Astrocyte of the hippocampus (primary cell): ENCODE measurements around the gene RAB31.
"Not testable (repeated sequence)": the region's sequence is repeated elsewhere in the genome, so short reads cannot be mapped to it uniquely, and the experiment has no call there.

Experiments
- DNase-seq: peaks from one replicate; pipeline ENCODE4 v3.0.0; 2011; ENCODE audit warnings: low read depth, low spot score

RAB31 gene

DNA sequence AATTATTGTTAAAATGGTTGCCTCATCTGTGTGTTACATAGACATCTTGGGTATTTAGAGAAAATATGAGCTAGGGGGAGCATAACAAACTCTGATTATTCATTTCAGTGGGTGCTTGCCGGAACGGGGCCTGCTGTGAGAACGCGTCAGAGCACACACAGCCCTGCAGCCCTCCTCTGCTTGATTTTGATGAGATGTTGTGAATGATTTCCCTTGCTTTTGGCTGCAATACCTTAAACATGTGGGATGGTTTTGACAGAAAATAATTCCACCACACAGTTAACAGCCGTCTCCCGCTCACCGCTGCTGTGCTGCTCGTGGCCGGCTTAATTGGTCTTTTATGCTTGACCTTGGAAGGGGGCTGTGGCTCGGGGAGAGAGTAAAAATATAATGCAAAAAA is 127.7 kb downstream of the RAB31 start:
- DNase-seq: peak; percentile 77

DNA sequence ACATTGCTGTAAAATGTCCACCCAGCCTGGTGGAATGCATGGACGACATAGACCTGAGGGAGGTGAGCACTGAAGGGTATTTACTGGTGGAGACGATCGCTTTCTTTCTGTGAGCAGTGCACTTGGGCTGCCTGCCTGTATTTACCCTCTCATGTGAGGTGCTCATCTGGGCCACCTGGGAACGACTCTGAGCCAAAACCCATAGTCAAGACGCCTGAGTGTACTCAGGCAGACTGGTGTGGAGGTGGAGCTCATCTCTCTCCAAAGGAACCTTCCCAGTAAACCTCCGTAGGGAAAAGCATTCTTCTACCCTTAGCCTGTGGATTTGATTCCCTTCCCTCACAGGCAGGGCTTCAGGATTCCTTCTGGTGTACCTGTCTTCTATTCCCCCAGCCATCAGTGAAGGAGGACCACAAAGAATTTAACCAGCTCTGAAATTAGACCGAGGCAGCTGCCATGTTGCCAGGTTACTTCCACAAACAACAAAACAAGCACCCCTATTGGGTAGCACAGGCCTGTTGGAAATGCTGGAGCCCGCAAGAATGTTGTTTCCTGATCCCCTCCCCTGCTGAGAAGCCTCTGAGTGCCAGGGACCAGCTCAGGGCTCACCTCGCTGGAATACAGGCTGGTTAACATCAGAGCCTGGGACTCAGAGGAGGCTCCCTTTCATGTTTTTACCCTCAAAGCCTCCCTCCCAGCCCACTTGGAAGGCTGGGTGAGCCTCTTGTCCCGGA is 130.2 kb downstream of the RAB31 start:
- DNase-seq: peak; percentile 98

DNA sequence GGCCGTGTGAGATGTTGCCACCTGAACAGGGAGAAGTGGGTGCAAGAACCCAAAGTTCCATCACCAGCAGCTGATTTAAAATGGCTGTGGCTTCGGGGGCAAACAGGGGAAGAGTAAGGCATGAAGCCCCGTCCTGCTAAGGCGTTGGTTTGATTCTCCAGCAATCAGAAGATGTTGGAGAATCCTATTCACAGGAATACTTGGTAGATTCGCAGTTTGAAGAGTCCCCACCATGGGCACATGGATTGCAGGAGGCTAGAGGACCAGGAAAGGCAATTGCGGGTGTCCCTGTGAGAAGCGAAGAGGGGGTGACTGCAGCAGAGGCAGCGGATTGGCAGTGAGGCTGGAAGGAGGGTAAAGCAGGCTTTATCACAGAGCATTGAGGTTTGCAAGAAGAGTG is 131.1 kb downstream of the RAB31 start:
- no peak for DNase-seq

DNA sequence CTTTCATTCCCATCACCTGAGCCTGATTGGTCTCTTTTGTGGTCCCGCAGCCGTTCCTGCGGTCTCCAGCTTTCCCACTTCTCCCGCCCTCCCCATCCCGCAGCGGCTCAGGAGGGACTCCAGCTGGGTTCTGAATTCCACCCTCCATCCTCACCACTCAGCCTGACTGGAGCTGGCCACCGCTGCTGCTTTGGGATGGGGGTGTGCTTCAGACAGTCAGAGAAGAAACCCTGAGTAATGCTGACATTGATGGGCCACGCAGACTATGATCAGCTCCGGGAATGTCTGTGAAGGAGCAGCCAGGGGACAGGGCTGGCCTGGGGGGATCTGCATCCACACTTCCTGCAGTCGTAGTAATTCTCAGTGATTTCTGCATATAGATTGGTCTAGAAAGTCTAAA is 131.8 kb downstream of the RAB31 start:
- peak; percentile 60 for DNase-seq

DNA sequence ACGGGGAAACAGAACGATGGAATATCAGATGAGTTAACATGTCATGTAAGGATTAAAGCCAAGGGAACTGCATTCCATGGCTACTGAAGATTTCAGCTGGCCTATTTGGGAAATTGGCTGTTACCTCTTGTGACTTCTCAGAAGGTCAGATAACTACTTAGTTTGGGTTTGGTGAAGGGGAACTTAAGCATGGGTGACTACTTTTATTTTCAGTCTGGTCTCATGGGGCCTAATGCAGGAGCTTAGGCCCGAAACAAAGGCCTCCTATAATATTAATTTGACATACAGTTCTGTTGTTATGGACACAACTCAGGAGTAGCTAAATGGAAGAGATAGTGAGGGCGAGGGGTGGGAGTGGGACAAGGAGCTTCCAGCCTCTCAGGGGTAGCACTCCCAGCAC is 133.7 kb downstream of the RAB31 start:
- DNase-seq: no peak

DNA sequence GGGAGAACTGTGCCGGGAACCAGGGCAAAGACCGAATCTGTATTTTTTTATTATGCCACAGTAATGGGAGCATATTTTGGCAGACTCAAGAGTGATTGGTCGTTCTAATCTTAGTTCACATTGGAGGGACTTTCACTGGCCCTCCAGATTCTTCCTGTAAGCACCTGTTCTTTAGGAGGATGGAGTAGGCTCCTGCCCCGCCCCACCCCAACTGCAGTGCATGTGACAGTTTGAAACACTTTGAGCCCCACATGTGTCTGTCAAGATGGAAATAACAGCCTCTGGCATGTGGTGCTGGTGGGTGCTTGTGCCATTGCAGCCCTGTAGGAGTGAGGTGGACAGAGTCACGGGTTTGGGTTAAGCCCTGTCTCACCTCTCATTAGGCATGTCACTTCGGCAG is 134.3 kb downstream of the RAB31 start:
- DNase-seq: no peak

DNA sequence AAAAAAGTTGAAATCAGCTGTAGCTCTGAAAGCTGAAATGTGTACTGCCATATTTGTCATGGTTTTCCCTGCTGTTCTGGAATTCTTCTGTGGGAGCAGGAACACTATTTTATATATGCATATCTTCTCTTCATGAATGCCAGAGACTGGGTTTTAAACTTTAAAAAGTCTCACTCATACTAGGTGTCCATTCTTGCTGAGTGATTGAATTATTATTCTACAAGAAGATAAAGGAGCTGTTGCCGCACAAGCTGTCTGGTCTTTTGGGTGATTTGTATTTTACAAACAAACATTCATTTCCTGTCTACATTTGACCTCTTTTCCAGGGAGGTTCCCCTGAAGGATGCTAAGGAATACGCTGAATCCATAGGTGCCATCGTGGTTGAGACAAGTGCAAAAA is 137.2 kb downstream of the RAB31 start:
- no peak for DNase-seq

DNA sequence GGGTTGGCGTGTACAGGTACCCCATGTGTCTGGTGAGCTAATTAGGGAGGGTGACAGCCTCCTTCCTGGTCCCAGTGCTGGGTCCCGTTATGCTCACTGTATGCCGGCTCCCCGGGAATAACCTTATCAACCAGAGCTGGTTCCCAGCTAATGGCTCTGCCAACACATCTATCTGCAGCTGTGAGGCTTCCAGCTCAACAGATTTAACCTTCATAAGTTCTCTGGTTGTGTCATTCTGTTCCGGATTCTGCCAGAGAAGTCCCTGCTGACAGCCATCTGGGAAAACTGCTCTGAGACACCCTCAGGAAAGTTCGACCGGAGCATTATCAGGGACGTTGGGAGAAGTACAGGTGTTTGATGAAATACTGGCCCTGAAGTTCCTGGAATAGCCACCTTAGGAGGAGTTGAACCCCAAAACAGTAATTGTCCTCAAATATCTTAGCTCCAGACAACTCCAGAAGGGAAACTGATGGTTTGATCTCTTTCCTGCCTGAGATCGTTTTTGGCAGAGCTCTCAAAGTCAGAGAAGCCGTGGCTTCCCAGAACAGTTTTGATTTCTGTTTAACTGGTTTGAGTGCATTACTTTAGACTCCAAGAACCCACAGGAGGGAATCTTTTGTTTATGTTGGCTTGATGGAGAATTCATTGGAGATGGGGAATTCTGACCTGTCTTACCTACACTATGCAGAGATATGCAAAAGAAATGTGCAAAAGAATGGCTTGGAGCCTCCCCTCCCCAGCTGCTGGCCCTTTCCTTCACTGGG is 138.2 kb downstream of the RAB31 start:
- DNase-seq: peak; percentile 61

DNA sequence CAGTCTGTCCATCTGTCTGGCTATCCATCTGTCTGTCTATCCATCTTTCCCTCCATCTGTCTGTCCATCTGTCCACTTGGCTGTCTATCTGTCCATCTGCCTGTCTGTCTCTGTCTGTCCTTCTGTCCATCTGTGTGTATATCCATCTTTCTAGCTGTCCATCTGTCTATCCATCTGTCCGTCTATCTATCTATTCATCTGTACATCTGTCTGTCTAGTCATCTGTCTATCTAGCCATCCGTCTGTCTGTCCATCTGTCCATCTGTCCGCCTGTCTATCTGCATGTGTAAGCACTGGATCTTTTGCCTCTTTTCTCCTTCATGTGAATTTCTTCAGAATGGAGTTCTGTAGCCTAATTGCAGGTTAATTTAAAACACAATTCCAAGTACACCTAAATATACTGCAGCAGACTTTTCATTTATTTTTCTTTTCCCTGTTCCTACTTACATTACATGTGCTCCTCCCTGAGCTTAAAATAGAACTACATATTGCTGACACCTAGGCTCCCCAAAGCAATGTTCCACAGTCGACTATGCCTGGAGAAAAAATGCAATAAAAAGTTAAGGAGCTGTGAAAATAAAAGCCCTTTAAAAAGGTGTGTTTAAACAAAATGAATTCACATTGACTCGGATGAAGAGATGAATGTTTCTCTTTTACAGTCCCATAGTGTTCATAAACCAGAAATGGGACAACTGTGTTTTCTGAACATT is 140.2 kb downstream of the RAB31 start:
- no peak for DNase-seq

DNA sequence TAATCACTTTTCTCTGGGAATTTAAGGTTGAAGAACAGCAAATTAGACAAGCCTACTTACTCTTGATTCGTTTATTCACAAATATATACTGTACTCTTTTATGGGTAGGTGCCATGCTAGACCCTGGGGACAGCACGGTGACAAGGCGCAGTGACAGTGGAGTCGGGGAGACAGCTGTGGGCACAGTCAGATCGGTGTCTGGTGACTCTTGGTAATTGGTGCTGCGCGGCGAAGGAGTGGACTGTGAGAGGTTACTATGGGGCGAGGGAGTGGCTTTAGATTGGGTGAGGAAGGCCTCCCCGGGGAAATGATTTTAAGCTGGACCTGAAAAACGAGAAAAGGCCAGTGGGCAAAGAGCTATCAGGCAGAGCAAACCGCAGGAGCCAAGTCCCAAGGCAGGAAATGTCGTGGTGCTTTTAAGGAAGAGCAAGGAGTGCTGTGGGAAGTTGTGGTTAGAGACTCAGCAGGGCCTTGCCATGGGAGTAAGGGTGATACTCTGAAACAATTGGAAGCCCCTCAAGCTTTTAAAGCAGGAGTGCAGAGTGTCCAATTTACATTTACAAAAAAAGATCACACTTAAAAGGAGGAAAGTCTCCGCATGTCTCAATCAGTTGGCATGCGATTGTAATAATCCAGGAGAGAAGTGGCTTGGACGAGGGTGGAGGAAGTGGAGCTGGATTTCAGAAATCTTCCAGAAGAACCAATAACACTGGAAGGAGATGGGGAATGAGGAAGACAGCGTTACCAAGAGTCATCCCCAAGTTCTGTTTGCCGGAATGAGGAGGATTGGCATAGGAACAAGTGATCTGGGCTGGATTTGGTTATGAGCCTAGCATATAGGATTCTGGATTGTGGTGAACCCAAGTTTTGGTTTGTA is 141.5 kb downstream of the RAB31 start:
- DNase-seq: no peak

DNA sequence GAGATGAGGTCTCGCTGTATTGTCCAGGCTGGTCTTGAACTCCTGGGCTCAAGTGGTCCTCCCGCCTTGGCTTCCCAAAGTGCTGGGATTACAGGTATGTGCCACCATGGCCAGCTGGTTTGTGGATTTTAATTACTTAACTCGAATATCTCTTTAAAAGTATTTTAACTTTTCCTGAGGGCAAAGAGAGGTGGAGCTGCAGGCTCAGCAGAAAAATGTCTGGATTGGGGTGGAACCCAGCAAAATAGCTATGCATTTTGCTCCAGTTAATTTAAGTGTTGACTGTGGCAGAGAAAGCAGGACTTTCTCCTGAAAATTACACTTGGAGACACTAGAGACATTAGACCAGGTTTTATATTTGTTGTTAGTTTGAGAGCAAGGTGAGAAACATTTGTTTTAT is 142.2 kb downstream of the RAB31 start:
- DNase-seq: no peak

DNA sequence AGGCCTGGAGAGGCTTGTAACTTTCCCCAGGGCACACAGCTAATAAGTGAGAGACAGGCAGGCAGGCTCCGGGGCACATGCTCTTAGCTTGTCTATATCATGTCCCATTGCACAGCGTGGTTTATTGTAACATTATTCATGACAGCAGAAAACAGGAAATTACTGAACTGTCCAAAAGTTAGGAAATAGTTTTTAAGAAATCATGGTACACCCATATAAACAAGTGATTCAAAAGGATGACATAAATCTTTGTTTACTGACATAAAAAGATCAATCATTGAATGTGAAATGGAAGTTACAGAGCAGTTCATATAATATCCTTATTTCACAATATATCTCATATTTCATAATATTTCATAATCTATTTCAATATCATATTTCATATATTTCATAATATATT is 143.4 kb downstream of the RAB31 start:
- no peak for DNase-seq

DNA sequence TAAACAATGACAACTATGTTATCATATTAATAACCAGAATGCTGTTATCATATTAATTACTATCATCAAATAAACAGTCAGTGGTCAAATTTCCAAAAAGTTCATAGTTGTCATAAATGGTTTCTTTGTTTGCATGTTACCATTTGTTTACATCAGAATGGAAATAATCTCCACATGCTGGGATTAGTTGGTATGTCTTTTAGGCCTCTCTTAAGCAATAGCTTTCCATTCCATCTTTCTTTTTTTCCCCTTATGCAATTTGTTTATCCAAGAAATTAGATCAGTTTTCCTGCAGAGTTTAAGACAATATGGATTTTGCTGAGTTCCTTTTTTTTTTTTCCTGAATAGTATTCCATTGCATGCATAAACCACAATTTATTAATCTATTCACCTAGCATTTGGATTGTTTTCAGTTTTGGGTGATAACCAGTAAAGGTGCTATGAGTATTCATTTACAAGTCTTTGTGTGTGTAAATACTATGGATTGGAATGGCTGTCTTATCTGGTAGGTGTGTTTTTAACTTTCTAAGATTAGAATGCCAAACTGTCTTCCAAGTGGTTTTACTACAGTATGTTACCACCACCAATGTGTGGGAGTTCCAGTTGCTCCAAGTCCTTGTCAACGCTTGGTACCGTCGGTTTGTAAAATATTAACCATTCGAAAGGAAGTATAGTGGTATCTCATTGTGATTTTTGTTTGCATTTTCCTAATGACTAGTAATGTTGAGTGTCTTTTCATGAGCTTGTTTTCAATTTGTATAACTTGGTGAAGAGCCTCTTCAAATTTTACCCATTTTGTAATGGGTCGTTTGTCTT is 144.4 kb downstream of the RAB31 start:
- no peak for DNase-seq

DNA sequence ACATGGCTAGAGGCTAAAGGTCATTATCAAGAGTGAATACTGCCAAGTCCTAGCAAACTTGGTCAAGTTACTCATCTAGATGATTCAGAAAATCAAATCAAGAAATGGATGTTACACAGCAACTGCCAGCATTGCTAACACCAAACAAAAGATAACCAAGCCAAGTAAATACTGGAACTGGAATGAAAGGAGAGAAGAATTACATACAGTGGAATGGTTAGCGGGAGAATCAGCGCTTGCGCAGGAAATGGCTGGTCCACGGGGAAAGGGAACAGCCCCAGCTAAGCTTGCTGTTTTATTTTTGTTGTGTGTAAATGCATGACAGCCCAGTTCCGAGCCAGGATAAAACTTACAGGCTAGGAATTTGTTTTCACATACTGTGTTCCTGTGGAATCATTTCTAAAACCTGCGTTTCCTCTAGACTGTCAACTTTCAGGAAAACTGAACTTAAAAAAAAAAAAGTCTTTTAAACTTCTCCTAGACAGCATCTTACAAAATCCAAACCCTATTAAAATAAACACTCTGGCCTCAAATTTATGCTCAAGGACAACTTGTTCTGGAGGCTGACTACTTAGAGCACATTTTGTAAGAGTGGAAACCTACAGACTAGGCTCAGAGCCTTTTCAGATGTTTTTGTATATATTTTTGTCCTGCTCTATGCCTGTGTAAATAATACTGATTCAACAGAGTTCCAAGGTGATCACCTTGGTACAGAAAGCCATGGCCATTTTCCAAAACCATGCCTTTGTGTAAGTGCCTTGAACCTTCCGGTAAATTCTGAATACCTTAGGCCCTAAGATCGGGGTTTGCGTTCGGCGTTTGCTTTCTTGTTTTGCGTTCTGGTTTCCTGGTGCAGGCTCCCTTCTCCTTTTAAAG is 146.9 kb downstream of the RAB31 start:
- DNase-seq: no peak

DNA sequence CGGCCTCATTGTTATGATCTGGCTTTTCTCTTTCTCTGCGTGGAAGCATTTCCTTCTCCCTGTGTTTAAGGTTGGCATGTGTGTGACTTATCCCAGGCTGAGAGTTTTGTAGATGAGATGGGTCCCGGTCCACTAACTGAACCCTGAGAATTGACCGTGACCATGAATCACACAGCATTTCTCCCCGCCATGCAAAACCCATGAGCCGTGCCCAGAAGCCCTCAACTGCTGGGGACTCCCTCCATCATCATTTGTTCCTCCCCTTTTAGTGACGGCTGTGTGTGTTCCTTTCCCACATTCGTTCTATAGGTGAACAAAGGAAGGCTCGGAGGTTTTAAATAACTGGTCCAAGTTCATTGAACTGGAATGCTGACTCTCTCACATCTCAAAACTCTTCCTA is 147.6 kb downstream of the RAB31 start:
- DNase-seq: no peak

DNA sequence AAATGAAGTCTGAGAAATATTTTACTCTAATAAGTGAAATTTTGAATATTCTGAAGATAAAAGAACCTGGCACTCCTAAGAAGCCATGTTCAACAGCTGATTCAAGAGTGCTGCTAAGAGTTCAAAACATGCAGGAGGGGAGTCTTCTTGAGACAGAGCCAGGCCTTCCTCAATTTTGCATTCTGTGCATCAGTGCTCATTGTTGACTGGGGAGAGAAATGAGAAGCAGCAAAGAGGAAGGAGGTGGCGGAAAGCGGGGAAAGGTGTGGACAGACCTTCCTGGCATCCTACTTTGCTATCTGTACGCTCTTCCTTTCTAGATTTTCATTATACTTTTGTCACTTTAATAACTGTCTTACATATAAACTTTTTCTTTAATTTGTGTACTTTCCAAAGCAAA is 148.0 kb downstream of the RAB31 start:
- DNase-seq: no peak

DNA sequence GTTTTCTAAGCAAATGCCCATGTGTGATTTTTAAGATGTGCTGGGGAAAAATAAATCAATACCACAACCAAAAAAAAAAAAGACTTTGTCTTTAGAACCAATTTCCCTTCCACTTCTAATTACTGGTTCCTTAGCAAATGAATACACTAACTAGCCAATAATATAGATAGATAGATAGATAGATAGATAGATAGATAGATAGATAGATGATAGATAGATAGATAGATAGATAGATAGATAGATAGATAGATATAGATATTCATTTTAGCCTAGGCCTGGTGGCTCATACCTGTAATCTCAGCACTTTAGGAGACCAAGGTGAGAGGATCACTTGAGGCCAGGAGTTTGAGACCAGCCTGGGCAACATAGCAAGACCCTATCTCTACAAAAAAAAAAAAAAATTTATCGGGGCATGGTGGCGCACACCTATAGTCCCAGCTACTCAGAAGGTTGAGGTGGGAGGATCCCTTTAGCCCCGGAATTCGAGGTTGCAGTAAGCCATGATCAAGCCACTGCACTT is 149.4 kb downstream of the RAB31 start:
- DNase-seq: not testable (repeated sequence)

DNA sequence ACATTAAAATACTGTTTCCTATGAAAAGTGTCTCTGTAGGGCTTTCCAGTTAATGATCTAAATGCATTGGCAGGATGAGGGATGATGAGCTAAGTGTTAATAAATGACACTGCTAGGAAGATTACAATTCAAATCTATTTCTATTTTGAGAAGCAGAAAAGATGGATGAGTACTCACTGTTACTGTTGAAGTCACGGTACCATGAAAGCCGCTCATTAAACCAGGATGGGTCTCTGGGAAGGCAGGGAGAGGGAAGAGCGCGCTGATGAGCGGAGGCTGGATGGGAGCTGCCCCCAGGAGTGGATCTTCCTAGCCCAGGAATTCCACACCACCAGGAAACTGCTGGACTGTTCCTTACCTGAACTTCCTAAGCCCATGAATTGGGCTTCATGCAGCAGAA is 150.5 kb downstream of the RAB31 start:
- no peak for DNase-seq

DNA sequence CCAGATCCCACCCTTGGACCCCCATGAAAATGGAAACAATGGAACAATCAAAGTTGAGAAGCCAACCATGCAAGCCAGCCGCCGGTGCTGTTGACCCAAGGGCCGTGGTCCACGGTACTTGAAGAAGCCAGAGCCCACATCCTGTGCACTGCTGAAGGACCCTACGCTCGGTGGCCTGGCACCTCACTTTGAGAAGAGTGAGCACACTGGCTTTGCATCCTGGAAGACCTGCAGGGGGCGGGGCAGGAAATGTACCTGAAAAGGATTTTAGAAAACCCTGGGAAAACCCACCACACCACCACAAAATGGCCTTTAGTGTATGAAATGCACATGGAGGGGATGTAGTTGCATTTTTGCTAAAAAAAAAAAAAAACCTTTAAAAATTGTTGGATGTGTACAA is 151.1 kb downstream of the RAB31 start:
- no peak for DNase-seq

DNA sequence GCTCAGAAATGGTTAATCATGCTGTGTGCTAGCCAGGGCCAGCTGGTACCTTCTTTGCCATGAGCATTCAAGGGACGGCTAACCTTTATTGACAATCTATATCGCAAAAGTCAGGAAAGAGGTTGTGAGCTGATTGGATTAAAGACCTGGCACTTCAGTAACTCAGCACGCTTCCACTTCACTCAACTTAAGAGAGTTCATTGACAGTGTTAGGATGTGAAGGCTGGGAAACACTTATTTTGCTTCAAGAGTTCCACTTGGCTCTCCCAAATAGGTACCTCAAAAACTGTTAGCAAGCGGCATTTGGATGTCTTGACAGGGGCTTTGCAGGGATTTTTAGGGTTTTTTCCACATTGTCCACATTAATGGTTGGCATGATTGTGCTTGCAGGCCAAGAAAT is 152.6 kb downstream of the RAB31 start:
- no peak for DNase-seq
